Measurements from ENCODE around the gene NPM1. TPM values are rescaled to one million over a fixed set of nuclear protein-coding genes. Genes with fewer than 3 reads are reported as not detected.

Gene NPM1
- total and polyA plus RNA-seq, 2 of the 13 experiments (the other 11 are each of a cell fraction or from before 2014, with no cell fraction given): 2,047 to 3,353 TPM

- peaks cover 0 to 2% of the 10 kb centered on the region in 2 experiments; a peak in 2 of 5 replicates for H3K27me3 ChIP-seq (ENCODE audit: control insufficient read depth in 1 of 2, insufficient read depth in 2 of 2, low read length in 2 of 2)
- peaks cover 2% of the 10 kb centered on the region for H3K4me1 ChIP-seq (ENCODE audit: insufficient read depth, low read length)
- intact Hi-C loops (cut with micrococcal nuclease; ENCODE audit: unreplicated experiment): no loop called here
- no peak for FAIRE-seq
- no peak for ATAC-seq
- ChIA-PET CTCF (ENCODE audit: low intra/inter-chr PET ratio, low total read pairs) (no interaction called here), POLR2A (no interaction called here)
- in situ Hi-C loops (cut with HindIII; ENCODE audit: extremely low pct_ligation_motif_present, low pct_unique_long_range_greater_than_20kb): loop anchor here (10.0 kb wide), 1 partner anchor 167 kb away; no protein-coding TSS in a partner anchor
- TF ChIP-seq RBM22 (optimal IDR thresholded peaks at IDR 0.05; ENCODE audit: low read length) (no peak), HNRNPLL (IDR thresholded peaks at IDR 0.05; ENCODE audit: low read depth, low read length, poor library complexity, severe bottlenecking) (no peak), RFX3 (CRISPR knock-in tag; IDR thresholded peaks at IDR 0.05) (no peak), ZNF136 (CRISPR knock-in tag; IDR thresholded peaks at IDR 0.05; ENCODE audit: low read depth) (no peak), ZNF652 (CRISPR knock-in tag; IDR thresholded peaks at IDR 0.05; ENCODE audit: borderline replicate concordance, low read depth) (no peak), ZNF326 (CRISPR knock-in tag; IDR thresholded peaks at IDR 0.05; ENCODE audit: borderline replicate concordance) (no peak), PRMT3 (CRISPR knock-in tag; IDR thresholded peaks at IDR 0.05; ENCODE audit: borderline replicate concordance, low read depth) (no peak), NAIF1 (CRISPR knock-in tag; IDR thresholded peaks at IDR 0.05; ENCODE audit: borderline replicate concordance) (no peak), ZNF562 (CRISPR knock-in tag; IDR thresholded peaks at IDR 0.05; ENCODE audit: borderline replicate concordance) (no peak), SMC3 (IDR thresholded peaks at IDR 0.05; ENCODE audit: low read length) (no peak), ZFP37 (CRISPR knock-in tag; IDR thresholded peaks at IDR 0.05; ENCODE audit: borderline replicate concordance) (no peak)
- 51% methylated on average over 18 of the region's 20 CpGs for WGBS (ENCODE audit: low lambda C conversion rate)
- no peak for DNase-seq (ENCODE audit: low spot score)
- no peak overlapping the region for H2AFZ ChIP-seq (ENCODE audit: low read length)
- H3K9me3 ChIP-seq (ENCODE audit: low read length): no peaks in the 10 kb centered on the region
- no TSS peak for BruUV-seq (replicated peaks)
- H3K27ac ChIP-seq (ENCODE audit: extremely low read length, insufficient read depth, low read length): no peak overlapping the region
- no peaks in the 10 kb centered on the region for H3K36me3 ChIP-seq (replicated peaks in 1 of 2; ENCODE audit: control insufficient read depth in 1 of 2, insufficient read depth in 2 of 2, low read length in 2 of 2)
- H3K4me2 ChIP-seq (ENCODE audit: low read depth, low read length): no peak overlapping the region
- no peaks in the 10 kb centered on the region for H4K20me1 ChIP-seq (ENCODE audit: insufficient read depth, low read length)
- H3K9ac ChIP-seq (ENCODE audit: insufficient read depth, low read depth, low read length): no peak overlapping the region
- no peaks in the 10 kb centered on the region for H3K79me2 ChIP-seq (ENCODE audit: insufficient read depth, low read length)
- no peak overlapping the region for H3K4me3 ChIP-seq (replicated peaks in 1 of 3; ENCODE audit: insufficient read depth in 1 of 3, low read depth in 2 of 3, low read length in 3 of 3)
These were observed 39.9 kb downstream of the NPM1 start for GRCh38 chr5:171427318-171428167.

Measured in HepG2 (cell line).